Brain pericyte (primary cell): ENCODE data around the gene DHDH.

Experiments used
- DNase-seq: peaks from one replicate; pipeline ENCODE4 v3.0.0-alpha.2; 2012; ENCODE audit warnings: low read depth, low spot score

DHDH gene

GRCh38 chr19:48950159-48950558, 16.7 kb downstream of the DHDH start:
- no peak for DNase-seq

- DNase-seq = no peak
Measured at GRCh38 chr19:48950830-48951519, 17.5 kb downstream of the DHDH start.

- DNase-seq = no peak
Measured at GRCh38 chr19:48953141-48953540, 19.6 kb downstream of the DHDH start.

GRCh38 chr19:48953990-48954594, 20.6 kb downstream of the DHDH start:
- no peak for DNase-seq

GRCh38 chr19:48954595-48955307, 21.3 kb downstream of the DHDH start, which contains the start of gene BAX:
Gene BAX (plus strand): TSS chr19:48954875. CDS start chr19:48954929, 54 bp downstream.
- peak; percentile 94 for DNase-seq

GRCh38 chr19:48955308-48955958, 21.9 kb downstream of the DHDH start:
- DNase-seq = no peak

- DNase-seq = no peak
Measured at GRCh38 chr19:48958006-48958405, 24.5 kb downstream of the DHDH start.

- DNase-seq = no peak
Measured at GRCh38 chr19:48959341-48960239, 26.1 kb downstream of the DHDH start.

- DNase-seq = no peak
Measured at GRCh38 chr19:48961051-48961649, 27.7 kb downstream of the DHDH start.

- no peak for DNase-seq
Measured at GRCh38 chr19:48961673-48962028, 28.2 kb downstream of the DHDH start.

GRCh38 chr19:48962029-48962848, 28.7 kb downstream of the DHDH start:
- no peak for DNase-seq

GRCh38 chr19:48962849-48963165, 29.3 kb downstream of the DHDH start:
- no peak for DNase-seq

GRCh38 chr19:48963371-48964204, 30.1 kb downstream of the DHDH start:
- DNase-seq = no peak

GRCh38 chr19:48964205-48965039, 30.9 kb downstream of the DHDH start:
- DNase-seq = no peak

- peak; percentile 85 for DNase-seq
Measured at GRCh38 chr19:48965040-48965805, 31.7 kb downstream of the DHDH start, which contains the start of gene FTL. Gene FTL (plus strand): TSS chr19:48965309. CDS start chr19:48965508, 199 bp downstream.

- DNase-seq = peak; percentile 68
Measured at GRCh38 chr19:48965806-48966540, 32.5 kb downstream of the DHDH start.
